ENCODE data around the gene WHRN.

DNA sequence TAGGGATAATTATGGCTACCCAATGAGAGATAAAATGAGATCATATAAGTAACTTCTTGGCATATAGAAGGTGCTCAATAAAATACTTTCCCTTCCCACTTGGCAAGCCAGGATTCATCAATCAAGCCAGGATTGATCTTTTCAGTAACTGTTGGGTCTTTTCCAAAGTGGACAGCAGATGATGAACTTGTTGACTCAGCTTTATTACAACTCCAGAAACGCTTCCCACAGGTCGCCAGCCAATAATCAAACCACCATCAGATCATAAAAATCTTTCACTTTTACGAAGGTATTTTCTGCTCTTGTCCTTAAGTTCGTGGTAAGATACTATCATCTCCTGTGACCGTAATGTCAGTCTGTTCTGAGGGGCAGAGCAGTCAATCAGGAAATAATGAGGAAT lies 39.8 kb upstream of the WHRN start:
- TF ChIP-seq, protein P1, sequence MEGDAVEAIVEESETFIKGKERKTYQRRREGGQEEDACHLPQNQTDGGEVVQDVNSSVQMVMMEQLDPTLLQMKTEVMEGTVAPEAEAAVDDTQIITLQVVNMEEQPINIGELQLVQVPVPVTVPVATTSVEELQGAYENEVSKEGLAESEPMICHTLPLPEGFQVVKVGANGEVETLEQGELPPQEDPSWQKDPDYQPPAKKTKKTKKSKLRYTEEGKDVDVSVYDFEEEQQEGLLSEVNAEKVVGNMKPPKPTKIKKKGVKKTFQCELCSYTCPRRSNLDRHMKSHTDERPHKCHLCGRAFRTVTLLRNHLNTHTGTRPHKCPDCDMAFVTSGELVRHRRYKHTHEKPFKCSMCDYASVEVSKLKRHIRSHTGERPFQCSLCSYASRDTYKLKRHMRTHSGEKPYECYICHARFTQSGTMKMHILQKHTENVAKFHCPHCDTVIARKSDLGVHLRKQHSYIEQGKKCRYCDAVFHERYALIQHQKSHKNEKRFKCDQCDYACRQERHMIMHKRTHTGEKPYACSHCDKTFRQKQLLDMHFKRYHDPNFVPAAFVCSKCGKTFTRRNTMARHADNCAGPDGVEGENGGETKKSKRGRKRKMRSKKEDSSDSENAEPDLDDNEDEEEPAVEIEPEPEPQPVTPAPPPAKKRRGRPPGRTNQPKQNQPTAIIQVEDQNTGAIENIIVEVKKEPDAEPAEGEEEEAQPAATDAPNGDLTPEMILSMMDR (optimal IDR thresholded peaks at IDR 0.05 in 1 of 3, IDR thresholded peaks at IDR 0.05 in 1 of 3, conservative IDR thresholded peaks at IDR 0.05 in 1 of 3; ENCODE audit: extremely low read depth in 1 of 3, insufficient read depth in 2 of 3, low read length in 3 of 3), result no peak
- TF ChIP-seq EZH2 (IDR thresholded peaks at IDR 0.05; ENCODE audit: low read length), result no peak

All from keratinocyte (primary cell).